Gastroesophageal sphincter (tissue), 2 donors: ENCODE data around the gene ANKS1B.

Experiments used
- EP300 ChIP-seq: sonication (generic); formaldehyde crosslinking; IDR thresholded peaks from one replicate; pipeline ENCODE4 v1.6.1; 2017; ENCODE audit warnings: antibody characterized with exemption, mild to moderate bottlenecking
- POLR2AphosphoS5 ChIP-seq: sonication (generic); formaldehyde crosslinking; IDR thresholded peaks from one replicate; pipeline ENCODE4 v1.6.1; 2017; ENCODE audit warnings: antibody characterized with exemption

DNA sequence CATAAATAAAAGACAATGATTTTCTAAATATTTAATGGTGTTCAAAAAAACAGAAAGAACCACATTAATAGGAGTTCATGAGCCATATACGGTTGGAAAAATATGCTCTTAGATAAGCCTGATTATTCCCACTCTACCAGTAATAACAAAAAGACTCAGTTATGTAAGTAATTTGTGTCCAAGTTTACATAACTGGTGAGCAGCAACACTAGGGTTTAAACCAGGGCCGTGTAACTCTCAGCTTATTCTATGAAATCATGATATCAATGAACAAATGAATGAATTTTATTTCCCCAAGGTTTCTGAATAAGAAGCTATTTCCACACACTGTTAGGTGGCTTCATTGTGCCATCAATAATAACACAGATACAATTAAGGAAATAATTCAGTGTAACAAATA lies 238.8 kb downstream of the ANKS1B start:
- TF ChIP-seq EP300 (no peak), POLR2AphosphoS5 (no peak)
